GM19328 (cell line): Measurements from ENCODE around the gene PODXL.
A peak's percentile ranks its signal among the peaks of the same experiment; 100 is the strongest.
"Not testable (repeated sequence)": the region's sequence is repeated elsewhere in the genome, so short reads cannot be mapped to it uniquely, and the experiment has no call there.

Experiments used
- ATAC-seq: cut with Tn5 transposase; IDR thresholded peaks from one replicate; pipeline ENCODE4 v1.9.1; 2021; ENCODE audit warnings: mild to moderate bottlenecking, moderate library complexity; ENCODE audit not compliant: unreplicated experiment

Gene PODXL

GRCh38 chr7:131497454-131497853 is 59.0 kb downstream of the PODXL start:
- no peak for ATAC-seq

GRCh38 chr7:131495669-131496498 is 60.5 kb downstream of the PODXL start:
- ATAC-seq, result no peak

- no peak for ATAC-seq
Observed at GRCh38 chr7:131494182-131494581, 62.2 kb downstream of the PODXL start.

GRCh38 chr7:131493581-131493980 is 62.8 kb downstream of the PODXL start:
- no peak for ATAC-seq

- no peak for ATAC-seq
Observed at GRCh38 chr7:131493081-131493480, 63.3 kb downstream of the PODXL start.

DNA sequence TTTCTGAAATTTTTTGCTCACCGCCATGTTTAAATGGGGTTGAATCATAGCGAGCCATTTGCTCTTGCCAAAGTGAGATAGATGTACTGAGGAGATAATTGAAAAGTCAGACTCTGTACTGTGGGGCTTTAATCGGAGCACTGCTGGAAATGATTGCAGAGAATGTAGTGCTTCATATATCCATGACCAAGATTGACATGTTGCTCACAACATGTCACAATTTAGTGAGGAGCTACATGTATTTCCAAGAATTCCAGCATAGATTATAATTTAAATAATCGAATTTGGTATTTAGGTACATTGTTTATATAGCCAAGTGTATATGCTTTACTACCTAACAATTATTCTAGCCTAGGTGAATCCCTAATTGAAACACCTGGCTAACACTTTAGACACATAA is 66.5 kb downstream of the PODXL start:
- no peak for ATAC-seq

DNA sequence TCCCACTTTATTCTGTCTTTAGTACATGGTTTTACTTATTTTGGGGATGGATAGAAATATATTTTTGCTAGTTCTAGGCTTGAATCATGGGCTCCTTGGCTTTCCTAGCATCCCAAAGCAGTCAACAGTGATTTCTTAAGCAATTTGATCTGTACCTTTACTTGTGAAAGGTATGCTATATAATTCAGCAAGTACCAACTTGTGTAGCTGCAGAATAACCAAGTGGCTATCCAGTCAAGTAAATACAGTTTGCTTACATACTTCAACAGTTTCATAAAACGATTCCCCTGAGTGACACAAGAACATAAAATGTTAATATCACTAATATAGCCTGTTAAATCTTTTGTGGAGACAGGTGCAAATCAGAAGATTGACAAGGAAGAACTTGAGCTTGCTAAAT is 67.2 kb downstream of the PODXL start:
- no peak for ATAC-seq

DNA sequence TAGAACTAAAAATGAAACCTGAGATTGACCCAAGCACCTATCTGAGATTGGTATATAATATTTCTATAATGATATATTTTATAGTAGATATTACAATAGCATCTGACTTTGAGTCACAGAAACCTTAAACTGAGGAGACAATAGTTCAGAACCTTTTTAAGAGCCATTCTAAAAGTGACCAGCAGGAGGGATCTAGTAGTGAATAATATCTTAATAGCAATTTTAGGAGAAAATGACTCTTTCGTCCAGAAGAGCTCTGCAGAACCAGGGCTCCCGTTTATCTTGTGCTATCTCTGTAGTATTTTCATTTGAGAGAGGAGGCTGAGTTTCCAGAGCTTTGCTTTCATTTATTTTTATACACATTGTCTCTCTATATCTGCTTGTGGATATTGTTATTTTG is 68.1 kb downstream of the PODXL start:
- no peak for ATAC-seq

- ATAC-seq, result no peak
Observed at GRCh38 chr7:131487217-131487616, 69.2 kb downstream of the PODXL start.

DNA sequence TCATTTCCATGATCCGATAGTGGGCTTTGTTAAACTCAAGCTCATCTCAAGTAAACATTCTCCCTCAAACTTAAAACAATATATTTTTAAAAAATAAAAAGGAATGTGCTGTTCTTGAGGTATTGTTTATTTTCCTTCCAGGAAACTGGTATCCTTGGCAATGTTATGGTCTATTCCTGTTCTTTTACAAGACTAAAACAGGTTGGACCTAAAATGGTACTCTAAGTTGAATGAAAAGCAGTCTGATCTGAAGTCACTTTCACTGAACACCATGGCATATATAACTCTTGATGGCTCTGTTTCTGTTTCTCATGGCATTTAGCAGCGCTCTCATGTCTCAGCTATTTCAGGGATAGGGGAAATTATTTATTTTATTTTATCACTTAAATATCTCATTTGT is 70.1 kb downstream of the PODXL start:
- no peak for ATAC-seq

DNA sequence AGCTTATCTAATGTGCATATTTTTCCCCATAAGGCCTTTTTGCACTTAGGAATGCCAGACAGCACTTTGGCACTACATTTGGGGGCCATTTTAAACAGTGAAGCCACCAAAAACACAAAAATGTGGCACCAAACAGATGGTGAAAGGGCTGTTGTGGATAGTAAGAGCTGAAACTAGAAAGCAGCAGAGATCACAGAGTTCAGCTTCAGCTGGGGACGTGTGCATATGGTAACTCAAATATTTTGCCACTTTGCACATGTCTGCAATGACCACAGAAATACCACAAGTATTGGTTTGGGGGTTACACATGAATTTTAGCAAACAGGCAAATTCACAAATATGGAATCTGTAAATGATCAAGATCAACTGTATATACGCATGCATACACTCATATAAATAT is 72.8 kb downstream of the PODXL start:
- ATAC-seq, result no peak

GRCh38 chr7:131482800-131483199 is 73.6 kb downstream of the PODXL start:
- ATAC-seq, result peak; percentile 57

GRCh38 chr7:131480384-131481315 is 75.8 kb downstream of the PODXL start:
- ATAC-seq, result no peak

DNA sequence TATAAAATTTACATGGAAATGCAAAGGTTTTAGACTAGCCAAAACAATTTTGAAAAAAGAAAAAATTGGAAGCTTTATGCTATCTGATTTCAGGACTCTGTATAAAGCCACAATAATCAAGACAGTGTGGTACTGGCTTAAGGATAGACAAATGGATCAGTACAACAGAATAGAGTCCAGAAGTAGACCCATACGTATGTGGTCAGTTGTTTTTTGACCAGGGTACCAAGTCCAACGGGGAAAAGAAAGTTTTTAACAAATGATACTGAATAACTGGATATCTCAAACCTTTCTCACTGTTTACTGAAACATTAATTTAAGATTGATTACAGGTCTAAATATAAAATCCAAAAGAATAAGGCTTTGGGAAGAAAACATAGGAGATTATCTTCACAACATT is 79.7 kb downstream of the PODXL start:
- ATAC-seq, result no peak

DNA sequence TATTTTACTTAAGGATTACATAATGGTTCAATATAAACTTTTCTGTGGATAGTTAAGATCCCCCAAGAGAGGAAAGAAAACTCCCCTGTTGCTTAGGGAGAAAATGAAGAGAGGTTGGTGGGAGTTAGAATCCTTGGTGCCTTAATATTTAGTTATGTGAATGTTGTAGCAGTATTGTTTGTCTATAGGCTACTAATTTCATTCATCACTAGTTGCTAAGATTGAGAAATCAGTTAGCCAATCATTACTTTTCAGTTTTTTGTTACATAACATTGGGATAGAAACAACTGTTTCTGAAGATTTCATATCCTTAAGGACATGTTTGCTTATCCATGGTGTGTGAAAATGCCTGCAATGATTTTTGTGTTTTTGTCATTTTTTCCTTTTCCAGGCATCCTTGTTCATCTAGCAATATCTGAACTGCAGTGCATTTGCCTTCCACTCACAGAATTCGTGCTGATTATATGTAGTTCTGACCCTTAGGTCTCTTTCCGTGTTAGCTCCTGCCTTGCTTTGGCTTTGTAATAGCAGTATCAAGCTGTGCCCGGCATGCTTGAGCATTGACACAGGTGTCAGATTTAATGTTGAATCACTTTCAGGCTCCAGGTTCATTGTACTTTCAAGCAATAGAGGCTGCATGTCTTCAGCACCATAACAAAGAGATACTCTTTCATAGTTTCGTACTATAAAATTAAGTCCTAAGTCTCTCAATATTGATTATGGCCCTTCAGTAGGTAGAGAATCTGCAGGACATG is 85.0 kb downstream of the PODXL start:
- ATAC-seq, result no peak

- ATAC-seq, result no peak
Observed at GRCh38 chr7:131467788-131468187, 88.6 kb downstream of the PODXL start.

- ATAC-seq, result no peak
Observed at GRCh38 chr7:131466735-131467365, 89.6 kb downstream of the PODXL start.

- ATAC-seq, result not testable (repeated sequence)
Observed at GRCh38 chr7:131462715-131463114, 93.7 kb downstream of the PODXL start.

DNA sequence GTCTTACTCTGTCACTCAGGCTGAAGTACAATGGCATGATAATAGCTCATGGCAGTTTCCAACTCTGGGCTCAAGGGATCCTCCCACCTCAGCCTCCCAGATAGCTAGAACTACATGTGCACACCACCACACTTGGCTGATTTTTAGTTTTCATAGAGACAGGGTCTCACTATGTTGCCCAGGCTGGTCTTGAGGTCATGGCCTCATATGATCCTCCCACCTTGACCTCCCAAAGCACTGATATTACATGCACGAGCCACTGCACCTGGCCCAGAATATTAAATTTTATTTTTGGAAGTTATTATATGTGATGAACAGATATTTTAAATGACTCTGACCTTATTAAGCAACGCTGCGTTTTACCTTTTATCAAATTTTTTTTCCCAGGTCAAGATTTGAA is 94.4 kb downstream of the PODXL start:
- no peak for ATAC-seq

- no peak for ATAC-seq
Observed at GRCh38 chr7:131459256-131459655, 97.2 kb downstream of the PODXL start.

GRCh38 chr7:131456338-131456737 is 100.1 kb downstream of the PODXL start:
- ATAC-seq, result no peak
